Transverse colon (tissue), 4 donors: ENCODE data around the gene GALNT9.

ENCODE experiments used
- POLR2A ChIP-seq: fragments of 450-650 bp; IDR thresholded peaks from one replicate; pipeline ENCODE4 v1.6.1; 2016; ENCODE audit warnings: antibody characterized with exemption, mild to moderate bottlenecking, moderate library complexity
- POLR2AphosphoS5 ChIP-seq, 3 donors: sonication (generic); formaldehyde crosslinking; IDR thresholded peaks; one replicate each; pipeline ENCODE4 v1.6.1; 2016; ENCODE audit warnings: antibody characterized with exemption in 3 of 3
- TF ChIP-seq, protein P1 (sequence below), 5 experiments: fragments of 200-600 bp in 3 of 5; fragments of 450-650 bp in 2 of 5; sonication (generic) in 3 of 5; IDR thresholded peaks; 1 replicate in 2 of 5; 2 replicates in 3 of 5; pipeline ENCODE4 v1.5.1; 2016 to 2017; ENCODE audit warnings: antibody characterized with exemption in 5 of 5, inconsistent platforms in 3 of 5, mild to moderate bottlenecking in 2 of 5, moderate library complexity in 1 of 5

DNA sequence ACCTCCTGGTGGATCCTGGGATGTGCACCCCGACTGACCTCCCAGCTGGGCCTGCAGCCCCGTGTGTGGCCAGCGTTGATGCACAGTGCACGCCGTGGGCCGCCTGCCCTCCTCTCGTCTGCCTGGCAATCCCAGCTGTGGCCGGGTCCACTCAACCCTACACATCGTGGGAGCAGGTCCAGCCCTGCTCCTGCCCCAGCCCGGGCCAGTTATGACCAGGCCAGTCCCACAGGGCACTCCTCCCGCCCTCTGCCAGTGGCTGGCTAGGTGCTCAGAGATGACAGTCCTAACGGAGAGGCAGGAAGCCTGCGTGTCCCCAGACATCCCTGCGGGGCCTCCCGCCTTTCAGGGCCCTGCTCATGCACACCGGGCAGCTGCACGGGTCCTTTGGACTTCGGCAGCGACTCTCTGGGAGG is 10.8 kb downstream of the GALNT9 start:
- TF ChIP-seq, protein P1, sequence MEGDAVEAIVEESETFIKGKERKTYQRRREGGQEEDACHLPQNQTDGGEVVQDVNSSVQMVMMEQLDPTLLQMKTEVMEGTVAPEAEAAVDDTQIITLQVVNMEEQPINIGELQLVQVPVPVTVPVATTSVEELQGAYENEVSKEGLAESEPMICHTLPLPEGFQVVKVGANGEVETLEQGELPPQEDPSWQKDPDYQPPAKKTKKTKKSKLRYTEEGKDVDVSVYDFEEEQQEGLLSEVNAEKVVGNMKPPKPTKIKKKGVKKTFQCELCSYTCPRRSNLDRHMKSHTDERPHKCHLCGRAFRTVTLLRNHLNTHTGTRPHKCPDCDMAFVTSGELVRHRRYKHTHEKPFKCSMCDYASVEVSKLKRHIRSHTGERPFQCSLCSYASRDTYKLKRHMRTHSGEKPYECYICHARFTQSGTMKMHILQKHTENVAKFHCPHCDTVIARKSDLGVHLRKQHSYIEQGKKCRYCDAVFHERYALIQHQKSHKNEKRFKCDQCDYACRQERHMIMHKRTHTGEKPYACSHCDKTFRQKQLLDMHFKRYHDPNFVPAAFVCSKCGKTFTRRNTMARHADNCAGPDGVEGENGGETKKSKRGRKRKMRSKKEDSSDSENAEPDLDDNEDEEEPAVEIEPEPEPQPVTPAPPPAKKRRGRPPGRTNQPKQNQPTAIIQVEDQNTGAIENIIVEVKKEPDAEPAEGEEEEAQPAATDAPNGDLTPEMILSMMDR (IDR thresholded peaks at IDR 0.05), result no peak
- TF ChIP-seq POLR2AphosphoS5 (IDR thresholded peaks at IDR 0.05) (no peak), POLR2A (no peak)
